GM19452 (cell line): ENCODE data around the gene TRIO.

Source experiments
- ATAC-seq: cut with Tn5 transposase; IDR thresholded peaks from one replicate; pipeline ENCODE4 v1.9.1; 2021; ENCODE audit not compliant: unreplicated experiment

Gene TRIO

GRCh38 chr5:14145435-14146334, 2.5 kb downstream of the TRIO start:
- no peak for ATAC-seq

GRCh38 chr5:14146725-14147124, 3.6 kb downstream of the TRIO start:
- ATAC-seq = no peak

GRCh38 chr5:14147210-14147609, 4.1 kb downstream of the TRIO start:
- ATAC-seq = no peak

GRCh38 chr5:14148483-14148882, 5.3 kb downstream of the TRIO start:
- ATAC-seq = no peak

- no peak for ATAC-seq
These were observed 5.9 kb downstream of the TRIO start for GRCh38 chr5:14148890-14149671.

- no peak for ATAC-seq
These were observed 6.6 kb downstream of the TRIO start for GRCh38 chr5:14149672-14150274.

- no peak for ATAC-seq
These were observed 8.3 kb downstream of the TRIO start for GRCh38 chr5:14151416-14151815.

GRCh38 chr5:14153071-14153864, 10.1 kb downstream of the TRIO start:
- no peak for ATAC-seq

- peak; percentile 42 for ATAC-seq
These were observed 11.0 kb downstream of the TRIO start for GRCh38 chr5:14153932-14154731.

GRCh38 chr5:14155075-14155474, 11.9 kb downstream of the TRIO start:
- peak; percentile 60 for ATAC-seq

GRCh38 chr5:14155739-14156138, 12.6 kb downstream of the TRIO start:
- no peak for ATAC-seq

GRCh38 chr5:14156290-14156649, 13.1 kb downstream of the TRIO start:
- peak; percentile 6 for ATAC-seq

GRCh38 chr5:14156650-14157492, 13.7 kb downstream of the TRIO start:
- peak; percentile 62 for ATAC-seq

GRCh38 chr5:14157493-14157782, 14.3 kb downstream of the TRIO start:
- no peak for ATAC-seq

- ATAC-seq = no peak
These were observed 15.9 kb downstream of the TRIO start for GRCh38 chr5:14158890-14159666.

- ATAC-seq = no peak
These were observed 18.8 kb downstream of the TRIO start for GRCh38 chr5:14161825-14162556.

- no peak for ATAC-seq
These were observed 21.3 kb downstream of the TRIO start for GRCh38 chr5:14164164-14165163.
